ENCODE data around the gene GJD3. TPM values are rescaled to one million over a fixed set of nuclear protein-coding genes. Genes with fewer than 3 reads are reported as not detected.

Gene GJD3
- 1.4 and 6.9 TPM in 2 replicates for total RNA-seq

DNA sequence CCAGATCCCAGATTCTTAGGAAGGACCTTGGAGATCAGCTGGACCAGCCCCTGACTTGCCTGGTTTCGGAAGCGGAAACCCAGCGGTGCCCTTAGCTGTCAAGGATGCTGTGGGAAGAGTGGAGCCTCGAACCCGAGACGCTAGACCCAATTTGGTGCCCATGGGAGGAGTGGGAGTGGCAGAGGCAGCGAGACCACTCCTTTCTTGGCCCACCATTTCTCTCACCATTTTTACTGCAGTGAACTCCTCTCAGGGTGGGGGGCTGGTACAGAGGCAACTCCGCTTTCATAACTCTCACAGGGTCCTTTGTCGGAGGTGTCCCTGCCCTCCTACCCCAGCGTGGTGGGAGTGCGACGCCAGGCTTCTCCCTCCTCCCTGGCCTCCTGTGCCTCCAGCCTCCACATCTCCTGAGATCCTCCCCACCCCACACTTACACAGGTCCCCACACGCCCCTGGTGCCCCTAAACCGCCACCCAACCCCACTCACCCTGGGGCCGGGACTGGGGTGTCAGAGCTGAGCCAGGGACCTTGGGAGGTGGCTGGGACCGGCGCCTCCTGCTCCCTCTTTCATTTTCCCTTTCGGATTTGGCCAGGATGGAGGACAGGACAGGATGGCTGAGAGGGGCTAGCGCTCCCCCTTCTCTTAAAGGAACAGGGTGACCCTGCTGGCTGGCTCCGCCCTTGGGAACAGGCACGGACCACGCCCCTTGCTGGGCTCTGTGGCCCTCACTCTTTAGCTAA lies at the start of gene GJD3:
TSS of gene GJD3 (minus strand) at position 617 of the 741 bp plus-strand sequence. CDS start 922 bp downstream, outside the sequence.

Other genes starting within 250 kb of the GJD3 start
- gene MSL1, start 242.8 kb downstream of the GJD3 start, total RNA-seq: 48.8 and 51.6 TPM in 2 replicates
- 22.2 and 33.8 TPM in 2 replicates for gene CASC3, start 224.2 kb downstream of the GJD3 start, total RNA-seq
- 1.4 and 2.0 TPM in 2 replicates for gene RAPGEFL1, start 187.3 kb downstream of the GJD3 start, total RNA-seq
- 5.4 and 7.0 TPM in 2 replicates for gene WIPF2, start 145.4 kb downstream of the GJD3 start, total RNA-seq
- 0.93 and 1.3 TPM in 2 replicates for gene CDC6, start 76.9 kb downstream of the GJD3 start, total RNA-seq
- 52.8 and 61.3 TPM in 2 replicates for gene RARA, start 55.6 kb downstream of the GJD3 start, total RNA-seq
- gene TOP2A, start 53.2 kb upstream of the GJD3 start, total RNA-seq: 3.1 and 6.3 TPM in 2 replicates
- gene IGFBP4, start 78.7 kb upstream of the GJD3 start, total RNA-seq: 377 and 471 TPM in 2 replicates
- 7.5 TPM in 1 of 2 replicates, not detected in the other for gene TNS4, start 136.9 kb upstream of the GJD3 start, total RNA-seq
- gene CCR7, start 200.7 kb upstream of the GJD3 start, total RNA-seq: not detected in 2 replicates